Suppressor macrophage (primary cell): ENCODE measurements around the gene SLC39A9.
"Not testable (repeated sequence)": the region's sequence is repeated elsewhere in the genome, so short reads cannot be mapped to it uniquely, and the experiment has no call there.

ENCODE experiments used
- DNase-seq, 4 experiments: peaks; one replicate each; pipeline ENCODE4 v3.0.0-alpha.2; 2020 to 2022

Gene SLC39A9

GRCh38 chr14:69478055-69478454 lies 79.6 kb downstream of the SLC39A9 start:
- not testable (repeated sequence) for DNase-seq

DNA sequence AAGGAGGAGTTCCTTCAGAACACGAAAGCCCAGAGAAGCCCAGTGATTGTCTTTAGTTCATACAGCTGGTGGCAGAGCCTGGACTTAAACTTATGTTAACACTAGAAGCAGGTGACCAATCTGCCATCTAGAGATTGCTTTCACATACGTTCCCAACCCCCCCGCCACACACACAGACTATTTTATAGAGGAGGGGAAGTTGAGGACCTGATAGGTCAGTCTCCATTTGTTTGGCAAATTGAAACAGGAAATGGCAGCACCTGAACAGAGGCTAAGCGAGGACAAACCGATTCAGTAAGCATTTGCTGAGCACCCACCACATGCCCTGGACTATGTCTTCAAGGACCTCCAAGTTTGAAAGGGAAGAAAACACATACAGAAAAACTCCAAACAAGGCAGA lies 81.2 kb downstream of the SLC39A9 start:
- DNase-seq, result no peak

DNA sequence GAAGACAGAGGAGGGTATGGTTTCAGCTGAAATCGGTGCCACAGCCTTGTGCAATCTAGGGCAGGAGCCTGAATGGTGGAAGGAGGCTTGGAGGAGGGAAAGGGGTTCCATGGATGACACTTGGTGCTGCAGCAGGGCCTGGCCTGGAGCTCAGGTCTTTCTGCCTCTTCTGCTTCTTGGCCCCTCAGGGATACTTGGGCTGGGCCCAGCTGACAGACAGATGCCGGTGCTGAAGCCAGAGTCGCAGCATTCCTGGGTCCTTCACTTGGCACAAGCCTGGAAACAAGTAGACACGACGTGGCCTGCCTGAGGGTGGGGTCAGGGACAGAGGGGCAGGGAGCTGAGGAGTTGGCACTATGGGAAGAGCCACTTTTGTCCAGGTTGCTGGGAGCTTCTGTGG lies 81.6 kb downstream of the SLC39A9 start:
- no peak for DNase-seq

DNA sequence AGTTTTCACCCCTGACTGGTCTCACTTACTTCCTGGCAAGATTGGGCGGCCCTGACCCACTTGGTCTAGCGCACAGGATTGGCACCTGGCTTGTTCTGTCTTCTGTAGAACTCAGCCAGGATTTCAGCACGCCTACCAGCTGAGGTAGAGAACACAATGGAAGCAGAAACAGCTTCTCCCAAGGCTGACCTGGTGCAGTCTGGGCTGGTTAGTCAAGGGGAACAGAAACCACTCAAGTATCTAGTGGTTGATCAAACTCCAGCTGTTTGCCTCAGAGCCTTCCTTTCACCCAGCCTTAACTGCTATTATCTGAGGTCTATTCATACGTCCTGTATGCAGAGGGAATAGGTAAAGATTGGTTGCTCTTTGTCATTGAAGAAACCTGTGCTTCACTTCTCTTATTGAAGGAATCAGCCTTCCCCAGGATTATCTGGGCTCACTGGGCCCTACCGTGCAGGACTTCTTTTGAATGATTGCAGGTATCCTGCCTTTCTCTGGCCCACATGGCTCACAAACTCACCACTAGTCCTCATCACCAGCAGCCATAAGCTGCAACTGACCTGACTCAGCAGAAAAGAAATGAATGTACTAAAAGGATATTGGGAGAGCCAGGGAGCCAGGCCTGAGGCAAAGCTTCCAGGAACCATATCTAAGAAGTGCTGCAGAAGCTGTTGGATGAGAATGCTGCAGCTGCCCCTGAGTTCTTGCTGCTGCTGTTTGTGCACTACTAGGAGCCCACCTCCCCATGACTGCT lies 83.5 kb downstream of the SLC39A9 start:
- peak in 2 of 4 experiments; percentile 15 to 18 for DNase-seq

DNA sequence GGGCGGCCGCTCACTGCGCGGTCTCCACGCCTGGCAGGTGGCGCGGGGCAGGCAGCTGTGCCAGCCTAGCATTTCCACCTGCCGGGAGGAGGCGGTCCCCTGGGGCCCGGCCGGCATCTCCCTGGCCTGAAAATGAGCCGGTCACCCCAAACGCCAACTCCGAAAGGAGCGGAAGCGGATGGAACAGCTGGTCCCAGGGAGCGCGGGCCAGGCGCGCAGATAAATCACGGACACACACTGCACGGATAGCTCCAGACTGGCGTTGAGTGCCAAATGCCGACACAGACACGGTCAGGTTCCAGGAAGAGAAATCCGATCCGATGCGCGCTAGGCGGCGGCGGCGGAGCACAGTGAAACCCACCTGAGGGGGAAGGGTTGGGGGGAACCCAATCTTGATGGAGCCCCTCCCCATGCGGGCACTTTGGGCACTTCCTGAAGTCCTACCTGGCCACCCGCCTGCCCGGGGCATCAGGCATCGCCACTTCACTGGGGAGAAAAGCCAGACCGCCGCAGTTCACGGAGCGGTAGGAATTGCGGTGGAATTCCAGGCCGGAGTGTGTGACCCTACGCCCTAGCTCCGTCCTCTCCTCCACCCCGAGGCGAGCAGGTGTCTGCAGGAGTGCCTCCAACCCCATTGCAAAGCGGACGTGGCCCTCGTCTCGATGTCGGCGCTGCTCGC lies 85.4 kb downstream of the SLC39A9 start:
- DNase-seq, result no peak

- DNase-seq, result no peak
Measured at GRCh38 chr14:69484444-69485314, 86.2 kb downstream of the SLC39A9 start, which contains the start of gene PLEKHD1. Gene PLEKHD1, plus strand, starts transcription at chr14:69484728. Its CDS starts 238 bp downstream, at chr14:69484966.

DNA sequence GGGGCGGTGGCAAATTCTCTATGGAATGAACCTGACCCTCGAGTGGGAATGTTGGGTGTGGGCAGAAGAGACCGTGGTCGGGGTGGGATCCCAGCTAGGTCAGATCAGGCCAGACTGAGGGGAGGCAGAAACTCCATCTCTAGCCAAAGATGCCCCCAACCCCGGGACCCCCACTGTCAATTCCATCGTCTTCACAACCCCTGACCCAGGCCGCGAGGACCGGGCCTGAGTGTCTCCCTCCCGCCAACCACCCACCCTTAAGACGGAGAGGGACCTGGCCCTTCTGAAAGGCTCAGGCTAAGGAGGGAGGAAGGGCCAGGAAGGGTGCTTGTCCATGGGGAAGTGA lies 86.8 kb downstream of the SLC39A9 start:
- DNase-seq, result no peak

- no peak for DNase-seq
Measured at GRCh38 chr14:69485701-69486100, 87.2 kb downstream of the SLC39A9 start.

GRCh38 chr14:69487226-69487625 lies 88.7 kb downstream of the SLC39A9 start:
- no peak for DNase-seq

GRCh38 chr14:69487771-69488170 lies 89.3 kb downstream of the SLC39A9 start:
- DNase-seq, result no peak

DNA sequence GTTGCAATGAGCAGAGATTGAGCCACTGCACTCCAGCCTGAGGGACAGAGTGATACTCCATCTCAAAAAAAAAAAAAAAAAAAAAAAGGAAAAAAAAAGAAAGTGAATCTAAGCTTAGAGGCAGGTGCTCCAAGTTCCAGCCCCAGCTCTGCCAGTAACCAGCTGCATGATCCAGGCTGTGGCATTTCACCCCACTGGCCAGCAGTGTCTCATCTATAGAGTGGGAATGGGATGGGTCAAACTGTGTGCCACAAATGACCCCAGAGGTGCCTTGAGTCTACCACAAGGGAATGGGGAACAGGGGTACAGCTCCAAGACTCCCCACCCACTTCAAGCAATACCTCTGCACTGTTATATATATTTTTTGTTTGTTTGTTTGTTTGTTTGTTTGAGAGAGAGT lies 91.0 kb downstream of the SLC39A9 start:
- no peak for DNase-seq

GRCh38 chr14:69490219-69490918 lies 91.9 kb downstream of the SLC39A9 start:
- no peak for DNase-seq

- DNase-seq, result no peak
Measured at GRCh38 chr14:69491193-69491592, 92.7 kb downstream of the SLC39A9 start.

DNA sequence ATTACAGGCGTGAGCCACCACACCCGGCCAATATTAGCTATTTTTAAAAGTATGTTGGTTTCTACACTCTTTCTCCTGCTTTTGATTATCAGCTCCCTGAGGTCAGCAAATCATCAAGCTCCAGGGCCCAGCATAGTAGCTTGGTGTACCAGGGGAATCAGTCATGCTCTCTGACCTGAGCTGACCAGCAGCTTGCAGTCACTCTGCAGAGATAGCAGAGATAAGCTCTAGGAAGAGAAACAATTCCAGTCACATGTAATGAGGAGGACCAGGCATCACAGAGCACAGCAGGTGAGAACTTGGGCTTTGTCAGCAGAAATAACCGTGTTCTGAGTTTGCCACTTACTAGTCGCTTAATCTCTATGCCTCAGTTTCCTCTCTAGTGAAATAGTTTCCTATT lies 94.5 kb downstream of the SLC39A9 start:
- DNase-seq, result no peak

DNA sequence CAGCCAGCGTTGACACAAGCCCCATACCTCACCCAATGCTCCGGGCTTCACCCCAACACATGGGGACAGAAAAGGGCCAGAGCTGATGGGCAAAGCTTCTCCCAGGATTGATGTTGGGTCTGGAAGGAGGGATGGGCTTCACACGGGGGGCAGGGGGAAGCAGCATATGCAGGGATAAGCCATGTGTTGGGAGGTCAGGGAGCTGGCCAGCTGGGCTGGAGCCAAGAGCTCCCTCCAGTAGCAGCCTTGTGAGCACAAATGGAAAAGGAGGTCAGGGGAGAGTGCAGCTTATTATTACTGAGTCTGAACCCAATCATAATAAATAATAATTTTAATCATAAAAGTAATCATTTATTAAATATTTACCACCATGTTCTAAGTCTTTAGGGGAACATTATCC lies 95.3 kb downstream of the SLC39A9 start:
- no peak for DNase-seq

- DNase-seq, result no peak
Measured at GRCh38 chr14:69495341-69495921, 96.9 kb downstream of the SLC39A9 start.

DNA sequence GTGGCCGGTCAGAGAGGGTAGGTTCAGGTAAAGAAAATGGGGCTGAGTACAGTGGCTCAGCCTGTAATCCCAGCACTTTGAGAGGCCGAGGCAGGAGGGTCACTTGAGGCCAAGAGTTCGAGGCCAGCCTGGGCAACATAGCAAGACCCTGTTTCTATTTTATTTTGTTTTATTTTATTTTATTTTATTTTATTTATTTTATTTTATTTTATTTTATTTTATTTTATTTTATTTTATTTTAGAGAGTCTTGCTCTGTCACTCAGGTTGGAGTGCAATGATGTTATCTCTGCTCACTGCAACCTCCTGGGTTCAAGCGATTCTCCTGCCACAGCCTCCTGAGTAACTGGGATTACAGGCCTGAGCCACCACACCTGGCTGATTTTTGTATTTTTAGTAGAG lies 99.4 kb downstream of the SLC39A9 start:
- DNase-seq, result not testable (repeated sequence)

DNA sequence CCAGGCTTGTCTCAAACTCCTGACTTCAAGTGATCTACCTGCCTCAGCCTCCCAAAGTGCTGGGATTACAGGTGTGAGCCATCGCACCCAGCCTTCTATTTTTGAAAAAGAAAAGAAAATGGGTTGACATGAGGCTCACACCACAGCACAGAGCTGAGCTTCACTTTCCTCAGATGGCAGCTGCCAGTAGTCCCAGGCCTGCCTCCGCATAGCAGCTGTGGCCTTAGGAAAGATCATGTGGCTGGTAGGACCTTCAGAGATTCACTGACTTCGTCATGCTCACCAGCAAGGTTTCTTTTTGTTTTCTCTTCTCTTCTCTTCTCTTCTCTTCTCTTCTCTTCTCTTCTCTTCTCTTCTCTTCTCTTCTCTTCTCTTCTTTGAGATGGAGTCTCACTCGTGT lies 99.8 kb downstream of the SLC39A9 start:
- not testable (repeated sequence) for DNase-seq

GRCh38 chr14:69499436-69499835 lies 100.9 kb downstream of the SLC39A9 start:
- no peak for DNase-seq

- no peak for DNase-seq
Measured at GRCh38 chr14:69500096-69500495, 101.6 kb downstream of the SLC39A9 start.

GRCh38 chr14:69500736-69501135 lies 102.2 kb downstream of the SLC39A9 start:
- no peak for DNase-seq

DNA sequence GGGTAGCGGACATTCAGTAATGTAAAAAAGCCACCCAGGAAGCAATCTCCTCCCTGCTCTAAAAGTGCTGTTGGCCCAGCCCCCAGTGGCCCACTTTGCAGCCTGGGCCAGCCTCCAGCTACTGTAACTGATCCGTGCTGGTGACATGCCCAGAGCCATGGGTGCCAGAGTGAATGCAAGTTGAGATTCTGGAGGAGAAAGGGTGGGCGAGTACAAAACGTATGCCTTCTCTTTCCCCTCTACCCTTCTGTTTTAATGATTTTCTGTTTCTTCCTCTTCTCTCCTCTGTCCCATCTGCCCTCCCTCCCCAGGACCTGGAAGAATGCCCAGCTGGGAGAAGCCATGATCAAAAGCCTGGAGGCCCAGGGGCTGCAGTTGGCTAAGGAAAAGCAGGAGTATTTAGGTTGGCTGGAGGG lies 102.9 kb downstream of the SLC39A9 start:
- DNase-seq, result no peak
